Endothelial cell of umbilical vein (primary cell): ENCODE data around the gene CCDC196.

ENCODE experiments used
- FOS ChIP-seq: IDR thresholded peaks from 2 replicates; pipeline ENCODE4 v1.6.1; 2011; ENCODE audit warnings: mild to moderate bottlenecking, low read length, moderate library complexity, borderline replicate concordance; ENCODE audit not compliant: insufficient read depth
- TF ChIP-seq, protein P1 (sequence below), 2 donors: IDR thresholded peaks; 1 replicate in 1 of 2; 2 replicates in 1 of 2; pipeline ENCODE4 v1.5.1; 2011; ENCODE audit warnings: low read length in 2 of 2, mild to moderate bottlenecking in 2 of 2, moderate library complexity in 2 of 2, control low read depth in 1 of 2, inconsistent platforms in 1 of 2, low read depth in 1 of 2; ENCODE audit not compliant: insufficient read depth in 1 of 2; ENCODE audit errors: extremely low read depth in 1 of 2

- TF ChIP-seq FOS, result no peak
- TF ChIP-seq, protein P1, sequence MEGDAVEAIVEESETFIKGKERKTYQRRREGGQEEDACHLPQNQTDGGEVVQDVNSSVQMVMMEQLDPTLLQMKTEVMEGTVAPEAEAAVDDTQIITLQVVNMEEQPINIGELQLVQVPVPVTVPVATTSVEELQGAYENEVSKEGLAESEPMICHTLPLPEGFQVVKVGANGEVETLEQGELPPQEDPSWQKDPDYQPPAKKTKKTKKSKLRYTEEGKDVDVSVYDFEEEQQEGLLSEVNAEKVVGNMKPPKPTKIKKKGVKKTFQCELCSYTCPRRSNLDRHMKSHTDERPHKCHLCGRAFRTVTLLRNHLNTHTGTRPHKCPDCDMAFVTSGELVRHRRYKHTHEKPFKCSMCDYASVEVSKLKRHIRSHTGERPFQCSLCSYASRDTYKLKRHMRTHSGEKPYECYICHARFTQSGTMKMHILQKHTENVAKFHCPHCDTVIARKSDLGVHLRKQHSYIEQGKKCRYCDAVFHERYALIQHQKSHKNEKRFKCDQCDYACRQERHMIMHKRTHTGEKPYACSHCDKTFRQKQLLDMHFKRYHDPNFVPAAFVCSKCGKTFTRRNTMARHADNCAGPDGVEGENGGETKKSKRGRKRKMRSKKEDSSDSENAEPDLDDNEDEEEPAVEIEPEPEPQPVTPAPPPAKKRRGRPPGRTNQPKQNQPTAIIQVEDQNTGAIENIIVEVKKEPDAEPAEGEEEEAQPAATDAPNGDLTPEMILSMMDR (IDR thresholded peaks at IDR 0.05; ENCODE audit: extremely low read depth in 1 of 2, insufficient read depth in 1 of 2, low read depth in 1 of 2, low read length in 2 of 2), result no peak
Measured at GRCh38 chr14:66444271-66444927, 41.8 kb upstream of the CCDC196 start.
